HUES64 (cell line): Measurements from ENCODE around the gene TLR2.

Experiments
- H3K27ac ChIP-seq: 2 replicates; pipeline ENCODE4 v1.7.0; 2013; ENCODE audit warnings: low read depth, low read length, inconsistent platforms
- H3K27me3 ChIP-seq: 2 replicates; pipeline ENCODE4 v1.6.1; 2013; ENCODE audit warnings: mild to moderate bottlenecking, low read length; ENCODE audit not compliant: insufficient read depth
- H3K36me3 ChIP-seq: 2 replicates; pipeline ENCODE4 v1.6.1; 2013; ENCODE audit warnings: mild to moderate bottlenecking, low read length; ENCODE audit not compliant: insufficient read depth
- H3K4me1 ChIP-seq: 2 replicates; pipeline ENCODE4 v1.6.1; 2013; ENCODE audit warnings: mild to moderate bottlenecking, low read length, moderate library complexity; ENCODE audit not compliant: insufficient read depth
- H3K4me3 ChIP-seq: 2 replicates; pipeline ENCODE4 v1.5.1; 2013; ENCODE audit warnings: mild to moderate bottlenecking, low read length, moderate library complexity
- H3K9ac ChIP-seq: 2 replicates; pipeline ENCODE4 v1.6.1; 2013; ENCODE audit warnings: mild to moderate bottlenecking, low read depth, low read length
- H3K9me3 ChIP-seq: 2 replicates; pipeline ENCODE4 v1.6.1; 2013; ENCODE audit warnings: low read depth, low read length; ENCODE audit not compliant: insufficient read depth
- WGBS: fragments of 150-250, 120-280 bp; methylation state at CpG from one replicate; pipeline ENCODE4 v1.1.7; 2013; ENCODE audit warnings: missing lambda C conversion rate; 5-methylcytosine and 5-hydroxymethylcytosine counted together

Gene TLR2

GRCh38 chr4:153735906-153736461, 51.9 kb downstream of the TLR2 start:
- H3K4me1 ChIP-seq, result no peaks in the 10 kb centered on the region
- no peaks in the 10 kb centered on the region for H3K36me3 ChIP-seq
- peaks cover 4% of the 10 kb centered on the region; the same call in 1 of the 2 replicates for H3K9me3 ChIP-seq
- no peak overlapping the region for H3K9ac ChIP-seq
- no peak overlapping the region for H3K4me3 ChIP-seq
- H3K27me3 ChIP-seq, result no peaks in the 10 kb centered on the region
- H3K27ac ChIP-seq, result no peak overlapping the region

- no peak overlapping the region for H3K27ac ChIP-seq
- H3K27me3 ChIP-seq, result no peaks in the 10 kb centered on the region
- H3K36me3 ChIP-seq, result peaks cover 8% of the 10 kb centered on the region; the same call in 1 of the 2 replicates
- H3K9me3 ChIP-seq, result peaks cover 4% of the 10 kb centered on the region; the same call in 1 of the 2 replicates
- no peak overlapping the region for H3K9ac ChIP-seq
- 90% methylated on average over 1 of the region's 2 CpGs for WGBS
- H3K4me1 ChIP-seq, result no peaks in the 10 kb centered on the region
- no peak overlapping the region for H3K4me3 ChIP-seq
Measured at GRCh38 chr4:153741541-153741940, 57.5 kb downstream of the TLR2 start.

GRCh38 chr4:153745651-153746050, 61.6 kb downstream of the TLR2 start:
- peaks cover 3% of the 10 kb centered on the region; the same call in 1 of the 2 replicates for H3K9me3 ChIP-seq
- peaks cover 8% of the 10 kb centered on the region; the same call in 1 of the 2 replicates for H3K36me3 ChIP-seq
- H3K4me3 ChIP-seq, result no peak overlapping the region

GRCh38 chr4:153747406-153747955, 63.4 kb downstream of the TLR2 start:
- H3K9ac ChIP-seq, result no peak overlapping the region
- H3K27me3 ChIP-seq, result no peaks in the 10 kb centered on the region
- 97% methylated on average over 4 of the region's 4 CpGs for WGBS
- H3K36me3 ChIP-seq, result peaks cover 8% of the 10 kb centered on the region; the same call in 1 of the 2 replicates
- H3K4me1 ChIP-seq, result no peaks in the 10 kb centered on the region
- H3K27ac ChIP-seq, result no peak overlapping the region
- no peaks in the 10 kb centered on the region for H3K9me3 ChIP-seq
- H3K4me3 ChIP-seq, result no peak overlapping the region

More at GRCh38 chr4:153745651-153746050, 61.6 kb downstream of the TLR2 start:
- H3K4me1 ChIP-seq, result no peaks in the 10 kb centered on the region
- no peak overlapping the region for H3K9ac ChIP-seq
- H3K27me3 ChIP-seq, result no peaks in the 10 kb centered on the region
- H3K27ac ChIP-seq, result no peak overlapping the region

GRCh38 chr4:153748378-153748777, 64.3 kb downstream of the TLR2 start:
- no peak overlapping the region for H3K27ac ChIP-seq
- WGBS, result 81% methylated on average over 6 of the region's 6 CpGs
- H3K4me1 ChIP-seq, result no peaks in the 10 kb centered on the region
- H3K9ac ChIP-seq, result no peak overlapping the region
- peaks cover 8% of the 10 kb centered on the region; the same call in 1 of the 2 replicates for H3K36me3 ChIP-seq
- no peaks in the 10 kb centered on the region for H3K9me3 ChIP-seq
- no peak overlapping the region for H3K4me3 ChIP-seq
- no peaks in the 10 kb centered on the region for H3K27me3 ChIP-seq

GRCh38 chr4:153750197-153750817, 66.2 kb downstream of the TLR2 start:
- Histone ChIP-seq H3K27me3 (no peaks in the 10 kb centered on the region), H3K36me3 (no peaks in the 10 kb centered on the region), H3K4me1 (no peaks in the 10 kb centered on the region), H3K9me3 (no peaks in the 10 kb centered on the region), H3K9ac (no peak overlapping the region), H3K27ac (no peak overlapping the region), H3K4me3 (no peak overlapping the region)
- WGBS, result 38% methylated on average over 4 of the region's 5 CpGs

GRCh38 chr4:153755186-153755585, 71.1 kb downstream of the TLR2 start:
- Histone ChIP-seq H3K9ac (no peak overlapping the region), H3K27ac (no peak overlapping the region), H3K36me3 (no peaks in the 10 kb centered on the region), H3K27me3 (peaks cover 17% of the 10 kb centered on the region), H3K4me3 (no peak overlapping the region), H3K9me3 (no peaks in the 10 kb centered on the region), H3K4me1 (peaks cover 18% of the 10 kb centered on the region)
- WGBS, result 82% methylated on average over 1 of the region's 2 CpGs
